OCI-LY3 (cell line): ENCODE measurements around the gene ENHO.

Experiments used
- H2AFZ ChIP-seq: fragments of 200-600, 300-600 bp; shearing (Covaris generic); 2 replicates; pipeline ENCODE4 v1.6.0; 2014; ENCODE audit warnings: antibody characterized with exemption, low read depth, low read length
- H3K27ac ChIP-seq: fragments of 200-600, 300-600 bp; sonication (generic); 2 replicates; pipeline ENCODE4 v1.5.1; 2014; ENCODE audit warnings: mild to moderate bottlenecking, low read length, moderate library complexity, mixed read lengths
- H3K27me3 ChIP-seq: fragments of 200-600, 300-600 bp; sonication (generic); 2 replicates; pipeline ENCODE4 v1.6.1; 2014; ENCODE audit warnings: low read depth, low read length, mixed read lengths
- H3K36me3 ChIP-seq: fragments of 200-600, 300-600 bp; sonication (generic); replicated peaks from 2 replicates; pipeline ENCODE3; 2014; ENCODE audit warnings: low read depth, low read length, mixed read lengths
- H3K4me1 ChIP-seq: fragments of 300-600, 200-600 bp; sonication (generic); 2 replicates; pipeline ENCODE4 v1.6.1; 2014; ENCODE audit warnings: low read length, mixed read lengths
- H3K4me2 ChIP-seq: fragments of 200-600, 300-600 bp; sonication (generic); 2 replicates; pipeline ENCODE4 v1.6.1; 2014; ENCODE audit warnings: low read length, mixed read lengths
- H3K4me3 ChIP-seq: fragments of 300-600, 200-600 bp; sonication (generic); 2 replicates; pipeline ENCODE4 v1.5.1; 2014; ENCODE audit warnings: antibody characterized with exemption, mild to moderate bottlenecking, low read length, moderate library complexity
- H3K79me2 ChIP-seq: fragments of 300-600, 200-600 bp; shearing (Covaris generic); 2 replicates; pipeline ENCODE4 v1.6.1; 2014; ENCODE audit warnings: mild to moderate bottlenecking, low read length, mixed read lengths
- H3K9ac ChIP-seq: fragments of 300-600, 200-600 bp; shearing (Covaris generic); 2 replicates; pipeline ENCODE4 v1.6.0; 2014; ENCODE audit warnings: mild to moderate bottlenecking, low read length, moderate library complexity
- H3K9me3 ChIP-seq: fragments of 200-600, 300-600 bp; shearing (Covaris generic); 2 replicates; pipeline ENCODE4 v1.6.1; 2014; ENCODE audit warnings: low read length, mixed read lengths; ENCODE audit not compliant: insufficient read depth
- H4K20me1 ChIP-seq: fragments of 200-600, 300-600 bp; sonication (generic); 2 replicates; pipeline ENCODE4 v1.6.1; 2016; ENCODE audit warnings: low read length, mixed read lengths; ENCODE audit not compliant: insufficient read depth
- EZH2phosphoT487 ChIP-seq: fragments of 200-600 bp; shearing (Covaris generic); IDR thresholded peaks from 2 replicates; pipeline ENCODE4 v1.6.1; 2018; ENCODE audit warnings: antibody characterized with exemption, mixed run types, low read depth
- TF ChIP-seq, protein P1 (sequence below): fragments of 200-600, 300-600 bp; sonication (generic); IDR thresholded peaks from 2 replicates; pipeline ENCODE4 v1.5.1; 2014; ENCODE audit warnings: antibody characterized with exemption, low read length, low read depth

Gene ENHO

DNA sequence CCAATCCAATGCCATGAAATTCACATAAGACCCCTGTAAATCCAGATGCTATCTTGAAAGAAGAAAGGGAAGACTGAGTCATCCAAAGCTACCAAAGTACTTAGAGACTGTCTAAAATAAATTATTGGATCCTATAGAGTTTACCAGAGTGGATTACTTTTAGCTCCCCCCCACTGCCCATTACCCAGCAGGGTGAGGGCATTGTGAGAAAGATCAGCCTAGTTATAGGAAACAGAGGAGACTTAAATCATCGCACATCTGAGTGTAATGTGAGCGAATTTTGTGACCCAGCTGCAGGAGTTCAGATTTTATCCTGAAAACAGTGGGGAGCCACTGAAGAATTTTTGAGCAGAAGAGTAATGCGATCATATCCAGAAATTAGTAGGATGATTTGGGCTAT is 1.6 kb upstream of the ENHO start:
- H3K27ac ChIP-seq, result no peak overlapping the region
- TF ChIP-seq, protein P1, sequence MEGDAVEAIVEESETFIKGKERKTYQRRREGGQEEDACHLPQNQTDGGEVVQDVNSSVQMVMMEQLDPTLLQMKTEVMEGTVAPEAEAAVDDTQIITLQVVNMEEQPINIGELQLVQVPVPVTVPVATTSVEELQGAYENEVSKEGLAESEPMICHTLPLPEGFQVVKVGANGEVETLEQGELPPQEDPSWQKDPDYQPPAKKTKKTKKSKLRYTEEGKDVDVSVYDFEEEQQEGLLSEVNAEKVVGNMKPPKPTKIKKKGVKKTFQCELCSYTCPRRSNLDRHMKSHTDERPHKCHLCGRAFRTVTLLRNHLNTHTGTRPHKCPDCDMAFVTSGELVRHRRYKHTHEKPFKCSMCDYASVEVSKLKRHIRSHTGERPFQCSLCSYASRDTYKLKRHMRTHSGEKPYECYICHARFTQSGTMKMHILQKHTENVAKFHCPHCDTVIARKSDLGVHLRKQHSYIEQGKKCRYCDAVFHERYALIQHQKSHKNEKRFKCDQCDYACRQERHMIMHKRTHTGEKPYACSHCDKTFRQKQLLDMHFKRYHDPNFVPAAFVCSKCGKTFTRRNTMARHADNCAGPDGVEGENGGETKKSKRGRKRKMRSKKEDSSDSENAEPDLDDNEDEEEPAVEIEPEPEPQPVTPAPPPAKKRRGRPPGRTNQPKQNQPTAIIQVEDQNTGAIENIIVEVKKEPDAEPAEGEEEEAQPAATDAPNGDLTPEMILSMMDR, result no peak
- no peak for TF ChIP-seq EZH2phosphoT487
- no peak overlapping the region for H3K4me2 ChIP-seq
- peaks cover 10% of the 10 kb centered on the region for H3K4me1 ChIP-seq
- H4K20me1 ChIP-seq, result no peaks in the 10 kb centered on the region
- H2AFZ ChIP-seq, result no peak overlapping the region
- H3K79me2 ChIP-seq, result no peaks in the 10 kb centered on the region
- no peak overlapping the region for H3K4me3 ChIP-seq
- no peaks in the 10 kb centered on the region for H3K36me3 ChIP-seq
- peaks cover 32% of the 10 kb centered on the region for H3K27me3 ChIP-seq
- no peak overlapping the region for H3K9ac ChIP-seq
- no peaks in the 10 kb centered on the region for H3K9me3 ChIP-seq

DNA sequence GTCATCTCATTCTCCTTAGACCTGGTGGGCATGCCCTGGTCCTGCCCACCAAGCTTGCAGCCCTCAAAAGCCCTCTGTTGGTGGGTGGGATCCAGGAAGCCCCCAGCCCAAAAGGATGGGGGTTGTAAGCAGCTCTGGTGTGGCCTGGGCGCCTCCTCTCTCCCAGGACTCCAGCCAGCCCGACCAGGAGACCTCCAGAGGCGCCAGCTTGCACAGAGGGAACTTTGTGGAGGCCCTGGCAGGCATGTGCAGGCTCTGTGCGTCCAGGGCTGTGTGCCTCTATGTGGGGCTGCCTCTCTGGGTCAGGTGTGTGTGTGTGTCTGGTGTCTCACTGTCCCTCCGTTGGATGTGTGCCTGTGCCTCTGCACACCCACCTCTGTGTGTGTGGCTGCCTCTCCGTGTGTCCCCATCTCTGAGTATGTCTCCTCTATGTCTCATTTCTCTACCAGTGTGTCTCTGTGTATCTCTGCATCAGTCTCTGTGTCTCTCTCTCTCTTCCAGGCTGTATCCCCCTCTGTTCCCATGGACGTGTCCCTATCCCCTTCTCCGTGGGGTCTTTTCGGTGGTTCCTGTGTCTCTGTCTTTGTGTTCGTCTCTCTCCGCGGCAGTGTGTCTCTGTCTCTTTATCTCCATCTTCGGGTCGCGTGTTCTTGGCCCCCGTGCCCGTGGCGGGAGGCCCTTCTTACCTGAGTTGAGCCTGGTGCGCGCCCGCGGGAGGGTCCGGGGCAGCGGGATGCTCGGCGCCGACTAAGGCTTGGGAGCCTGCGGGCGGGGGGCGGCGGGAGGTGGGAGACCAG is 501 bp downstream of the ENHO start:
- H3K27ac ChIP-seq, result no peak overlapping the region

DNA sequence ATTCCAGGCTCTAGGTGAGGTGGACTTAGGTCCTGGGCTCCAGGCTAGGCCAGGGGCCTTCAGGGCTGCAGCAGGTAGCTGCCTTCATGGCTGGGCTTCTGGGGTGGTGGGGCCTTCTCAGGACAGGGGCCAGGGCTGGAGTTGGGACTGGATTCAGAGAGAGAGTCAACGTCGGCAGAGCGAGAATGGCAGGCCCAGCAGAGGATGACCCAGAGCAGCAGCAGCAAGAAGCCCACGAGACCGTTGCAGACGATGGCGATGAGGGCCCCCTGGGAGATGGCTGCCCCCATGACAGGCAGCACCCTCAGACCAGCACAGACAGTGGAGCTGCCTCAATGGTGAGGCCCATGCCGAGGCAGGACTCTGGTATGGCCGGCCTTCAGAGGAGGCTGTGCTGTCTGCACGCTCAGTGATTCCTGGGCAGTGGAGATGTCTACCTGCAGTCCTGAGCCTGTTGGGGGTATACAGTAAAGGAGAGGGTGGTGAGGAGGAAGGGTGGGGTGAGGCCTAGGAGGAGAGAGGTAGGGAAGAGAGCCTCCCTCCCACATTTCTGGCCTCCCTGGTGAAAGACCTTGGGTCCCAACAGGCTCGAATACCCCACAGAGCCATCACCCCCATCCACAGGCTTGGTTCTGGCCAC is 1.3 kb downstream of the ENHO start:
- TF ChIP-seq, protein P1, result no peak
- Histone ChIP-seq H3K4me1 (peaks cover 10% of the 10 kb centered on the region), H3K36me3 (no peaks in the 10 kb centered on the region), H3K79me2 (no peaks in the 10 kb centered on the region), H3K9ac (no peak overlapping the region), H4K20me1 (0 out of 2 replicates have a peak, but pooled peaks cover 4% of the 10 kb centered on the region), H3K27ac (no peak overlapping the region), H3K4me3 (no peak overlapping the region), H2AFZ (no peak overlapping the region), H3K4me2 (no peak overlapping the region), H3K27me3 (peaks cover 38% of the 10 kb centered on the region), H3K9me3 (no peaks in the 10 kb centered on the region)

More for the DNA sequence above, 501 bp downstream of the ENHO start:
- Histone ChIP-seq H4K20me1 (0 out of 2 replicates have a peak, but pooled peaks cover 4% of the 10 kb centered on the region), H3K4me3 (peak overlapping the region; percentile 72), H3K79me2 (no peaks in the 10 kb centered on the region), H3K9ac (no peak overlapping the region), H3K4me2 (peak overlapping the region; percentile 75), H3K9me3 (no peaks in the 10 kb centered on the region), H3K27me3 (peaks cover 34% of the 10 kb centered on the region), H3K4me1 (peaks cover 10% of the 10 kb centered on the region), H3K36me3 (no peaks in the 10 kb centered on the region), H2AFZ (no peak overlapping the region; the same call in 1 of the 2 replicates)
- TF ChIP-seq, protein P1, result no peak
- TF ChIP-seq EZH2phosphoT487, result no peak
